ENCODE data around the gene ERCC6L2. TPM values are rescaled to one million over a fixed set of nuclear protein-coding genes. Genes with fewer than 3 reads are reported as not detected.
A peak's percentile ranks its signal among the peaks of the same experiment; 100 is the strongest.

The ERCC6L2 gene
- polyA plus RNA-seq (ENCODE audit: insufficient read length in 4 of 4): 10 to 100 TPM; 38.3 to 55.5 (median 46.1) TPM

- DNase-seq (ENCODE audit: low read depth in 4 of 4, low spot score in 3 of 4): peak; percentile 98 to 100 (median 99)
These were observed at the start of gene ERCC6L2 for GRCh38 chr9:95875305-95876137. ERCC6L2 (plus strand) TSS chr9:95875691; CDS start chr9:95876039, 348 bp downstream.

- no peak for DNase-seq (ENCODE audit: low read depth in 4 of 4, low spot score in 3 of 4)
These were observed 49.2 kb upstream of the ERCC6L2 start for GRCh38 chr9:95826183-95826838.

GRCh38 chr9:95830768-95831167 lies 44.7 kb upstream of the ERCC6L2 start:
- DNase-seq (ENCODE audit: low read depth in 4 of 4, low spot score in 3 of 4): no peak

GRCh38 chr9:95831810-95832209 lies 43.7 kb upstream of the ERCC6L2 start:
- DNase-seq (ENCODE audit: low read depth in 4 of 4, low spot score in 3 of 4): no peak

- DNase-seq (ENCODE audit: low read depth in 4 of 4, low spot score in 3 of 4): no peak
These were observed 41.8 kb upstream of the ERCC6L2 start for GRCh38 chr9:95833546-95834178.

GRCh38 chr9:95834281-95834907 lies 41.1 kb upstream of the ERCC6L2 start:
- DNase-seq (ENCODE audit: low read depth in 4 of 4, low spot score in 3 of 4): no peak

GRCh38 chr9:95835393-95835792 lies 40.1 kb upstream of the ERCC6L2 start:
- DNase-seq (ENCODE audit: low read depth in 4 of 4, low spot score in 3 of 4): no peak

- DNase-seq (ENCODE audit: low read depth in 4 of 4, low spot score in 3 of 4): no peak
These were observed 39.4 kb upstream of the ERCC6L2 start for GRCh38 chr9:95836072-95836471.

- DNase-seq (ENCODE audit: low read depth in 4 of 4, low spot score in 3 of 4): no peak
These were observed 36.5 kb upstream of the ERCC6L2 start for GRCh38 chr9:95839012-95839411.

- DNase-seq (ENCODE audit: low read depth in 4 of 4, low spot score in 3 of 4): no peak
These were observed 35.4 kb upstream of the ERCC6L2 start for GRCh38 chr9:95840074-95840473.

GRCh38 chr9:95841377-95841776 lies 34.1 kb upstream of the ERCC6L2 start:
- DNase-seq (ENCODE audit: low read depth in 4 of 4, low spot score in 3 of 4): no peak

GRCh38 chr9:95845751-95846150 lies 29.7 kb upstream of the ERCC6L2 start:
- no peak for DNase-seq (ENCODE audit: low read depth in 4 of 4, low spot score in 3 of 4)

- no peak for DNase-seq (ENCODE audit: low read depth in 4 of 4, low spot score in 3 of 4)
These were observed 26.7 kb upstream of the ERCC6L2 start for GRCh38 chr9:95848764-95849163.

- no peak for DNase-seq (ENCODE audit: low read depth in 4 of 4, low spot score in 3 of 4)
These were observed 23.1 kb upstream of the ERCC6L2 start for GRCh38 chr9:95852059-95853032.

- no peak for DNase-seq (ENCODE audit: low read depth in 4 of 4, low spot score in 3 of 4)
These were observed 21.0 kb upstream of the ERCC6L2 start for GRCh38 chr9:95854386-95855020.

GRCh38 chr9:95855961-95856360 lies 19.5 kb upstream of the ERCC6L2 start:
- no peak for DNase-seq (ENCODE audit: low read depth in 4 of 4, low spot score in 3 of 4)

GRCh38 chr9:95857124-95857523 lies 18.4 kb upstream of the ERCC6L2 start:
- DNase-seq (ENCODE audit: low read depth in 4 of 4, low spot score in 3 of 4): no peak

- no peak for DNase-seq (ENCODE audit: low read depth in 4 of 4, low spot score in 3 of 4)
These were observed 17.6 kb upstream of the ERCC6L2 start for GRCh38 chr9:95857896-95858295.

- no peak for DNase-seq (ENCODE audit: low read depth in 4 of 4, low spot score in 3 of 4)
These were observed 13.1 kb upstream of the ERCC6L2 start for GRCh38 chr9:95862343-95862742.

Measured in left renal pelvis (tissue), 4 donors.